Stomach (tissue), 9 donors: Measurements from ENCODE around the gene PNPLA5. TPM values are rescaled to one million over a fixed set of nuclear protein-coding genes. Genes with fewer than 3 reads are reported as not detected.

ENCODE experiments used
- DNase-seq, 2 donors: peaks; one replicate each; pipeline versions ENCODE4 v3.0.0 to v3.0.0-alpha.2; 2013 to 2019
- H3K27ac ChIP-seq, 5 donors: fragments of 200-600 bp in 4 of 5; sonication (generic) in 4 of 5; one replicate each; pipeline ENCODE4 v1.5.1; 2013 to 2019; ENCODE audit warnings: mild to moderate bottlenecking in 1 of 5, moderate library complexity in 1 of 5
- H3K27me3 ChIP-seq, 3 donors: fragments of 200-600 bp; sonication (generic); one replicate each; pipeline ENCODE4 v1.5.1; 2017 to 2019; ENCODE audit warnings: mixed run types in 1 of 3
- H3K36me3 ChIP-seq, 4 donors: fragments of 200-600 bp; sonication (generic); 1 replicate in 3 of 4; 2 replicates in 1 of 4; pipeline ENCODE4 v1.5.1; 2016 to 2019
- H3K4me1 ChIP-seq, 4 donors: fragments of 200-600 bp; sonication (generic); one replicate each; pipeline ENCODE4 v1.5.1; 2016 to 2019
- H3K4me3 ChIP-seq, 4 donors: fragments of 200-600 bp; sonication (generic) in 3 of 4; one replicate each; pipeline ENCODE4 v1.5.1; 2016 to 2019; ENCODE audit warnings: mild to moderate bottlenecking in 1 of 4
- H3K9me3 ChIP-seq, 4 donors: fragments of 200-600 bp; sonication (generic); one replicate each; pipeline ENCODE4 v1.5.1; 2016 to 2019
- EP300 ChIP-seq: sonication (generic); formaldehyde crosslinking; IDR thresholded peaks from one replicate; pipeline ENCODE4 v1.6.1; 2017; ENCODE audit warnings: antibody characterized with exemption
- POLR2A ChIP-seq, 4 donors: fragments of 450-650 bp; IDR thresholded peaks; one replicate each; pipeline ENCODE4 v1.6.1; 2016; ENCODE audit warnings: antibody characterized with exemption in 4 of 4, control low read depth in 2 of 4, mild to moderate bottlenecking in 1 of 4, moderate library complexity in 1 of 4
- POLR2AphosphoS5 ChIP-seq, 3 donors: sonication (generic); formaldehyde crosslinking; IDR thresholded peaks; one replicate each; pipeline ENCODE4 v1.6.1; 2016; ENCODE audit warnings: antibody characterized with exemption in 3 of 3
- WGBS, 5 donors: extraction: QIAGEN DNeasy Blood & Tissue Kit in 3 of 5; methylation state at CpG; one replicate each; pipeline versions ENCODE4 v1.1.5 to v1.1.7; 2013 to 2018; 5-methylcytosine and 5-hydroxymethylcytosine counted together
- intact Hi-C: fragments of 100-400 bp; cut with DNase I; formaldehyde crosslinking; loops from one replicate; pipeline ENCODE4 v1.15.1; 2023; ENCODE audit warnings: low total_unique reads
- polyA plus RNA-seq, 3 donors: library from polyadenylated mRNA; stranded (reverse); fragments of 200-250 nt; gene quantifications; one replicate each; pipeline ENCODE4 v1.2.3, GENCODE V29; 2013
- total RNA-seq, 5 donors: library from RNA; depleted of rRNA; stranded (reverse); fragments of >200 nt; gene quantifications; one replicate each; pipeline versions ENCODE4 v1.1.0 to v1.2.3, GENCODE V29; 2014 to 2016
- TF ChIP-seq, protein P1 (sequence below), 7 experiments: fragments of 450-650 bp in 4 of 7; fragments of 200-600 bp in 3 of 7; sonication (generic) in 3 of 7; IDR thresholded peaks; one replicate each; pipeline ENCODE4 v1.5.1; 2016 to 2019; ENCODE audit warnings: antibody characterized with exemption in 7 of 7, control low read depth in 2 of 7, mild to moderate bottlenecking in 1 of 7
- donor health status: healthy with polysubstance abuse.
- donor health status: Bipolar disorder and iron deficiency.
- donor health status: healthy.

The PNPLA5 gene
- total and polyA plus RNA-seq, 8 donors: not detected

DNA sequence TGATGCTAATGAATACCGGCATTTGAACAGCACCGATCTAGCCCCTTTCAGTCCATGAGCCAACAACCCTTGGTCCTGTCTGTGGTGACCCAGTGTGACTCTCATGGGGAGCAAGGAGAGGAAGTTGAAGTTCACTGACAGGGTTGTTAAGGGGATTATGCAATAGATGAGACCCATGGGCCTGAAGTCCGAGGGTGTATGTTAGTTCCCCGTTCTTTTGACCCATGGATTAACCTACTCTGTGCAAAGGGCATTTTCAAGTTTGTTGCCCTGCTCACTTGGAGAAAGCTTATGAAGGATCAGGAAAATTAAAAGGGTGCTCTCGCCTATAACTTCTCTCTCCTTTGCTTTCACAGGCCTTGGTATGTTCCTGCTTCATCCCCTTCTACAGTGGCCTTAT, 36.7 kb upstream of the PNPLA5 start:
- intact Hi-C loops: no loop called here
- DNase-seq: no peak
- H3K36me3 ChIP-seq: no peaks in the 10 kb centered on the region
- H3K4me3 ChIP-seq: no peak overlapping the region
- H3K4me1 ChIP-seq: peaks cover 8 to 25% (median 12%) of the 10 kb centered on the region in 4 donors
- H3K9me3 ChIP-seq: no peaks in the 10 kb centered on the region
- TF ChIP-seq, protein P1, sequence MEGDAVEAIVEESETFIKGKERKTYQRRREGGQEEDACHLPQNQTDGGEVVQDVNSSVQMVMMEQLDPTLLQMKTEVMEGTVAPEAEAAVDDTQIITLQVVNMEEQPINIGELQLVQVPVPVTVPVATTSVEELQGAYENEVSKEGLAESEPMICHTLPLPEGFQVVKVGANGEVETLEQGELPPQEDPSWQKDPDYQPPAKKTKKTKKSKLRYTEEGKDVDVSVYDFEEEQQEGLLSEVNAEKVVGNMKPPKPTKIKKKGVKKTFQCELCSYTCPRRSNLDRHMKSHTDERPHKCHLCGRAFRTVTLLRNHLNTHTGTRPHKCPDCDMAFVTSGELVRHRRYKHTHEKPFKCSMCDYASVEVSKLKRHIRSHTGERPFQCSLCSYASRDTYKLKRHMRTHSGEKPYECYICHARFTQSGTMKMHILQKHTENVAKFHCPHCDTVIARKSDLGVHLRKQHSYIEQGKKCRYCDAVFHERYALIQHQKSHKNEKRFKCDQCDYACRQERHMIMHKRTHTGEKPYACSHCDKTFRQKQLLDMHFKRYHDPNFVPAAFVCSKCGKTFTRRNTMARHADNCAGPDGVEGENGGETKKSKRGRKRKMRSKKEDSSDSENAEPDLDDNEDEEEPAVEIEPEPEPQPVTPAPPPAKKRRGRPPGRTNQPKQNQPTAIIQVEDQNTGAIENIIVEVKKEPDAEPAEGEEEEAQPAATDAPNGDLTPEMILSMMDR (IDR thresholded peaks at IDR 0.05): no peak
- TF ChIP-seq POLR2A (IDR thresholded peaks at IDR 0.05) (no peak), EP300 (no peak)
- H3K27ac ChIP-seq: no peak overlapping the region
- peaks cover 0 to 29% (median 15%) of the 10 kb centered on the region in 3 donors for H3K27me3 ChIP-seq
- WGBS, 5 donors: 72 to 90% (median 77%) methylated on average over 5 of the region's 5 CpGs

GRCh38 chr22:43926349-43926710, 34.5 kb upstream of the PNPLA5 start:
- Histone ChIP-seq H3K36me3 (no peaks in the 10 kb centered on the region), H3K4me3 (no peak overlapping the region), H3K4me1 (peaks cover 8 to 31% (median 19%) of the 10 kb centered on the region in 4 donors), H3K27ac (no peak overlapping the region), H3K9me3 (no peaks in the 10 kb centered on the region), H3K27me3 (peaks cover 0 to 48% (median 15%) of the 10 kb centered on the region in 3 donors)
- TF ChIP-seq POLR2A (IDR thresholded peaks at IDR 0.05) (no peak), POLR2AphosphoS5 (IDR thresholded peaks at IDR 0.05) (no peak), EP300 (no peak)
- TF ChIP-seq, protein P1 (IDR thresholded peaks at IDR 0.05): no peak
- 73 to 89% (median 86%) methylated on average over 1 of the region's 1 CpG for WGBS, 5 donors
- intact Hi-C loops: no loop called here
- DNase-seq: no peak

DNA sequence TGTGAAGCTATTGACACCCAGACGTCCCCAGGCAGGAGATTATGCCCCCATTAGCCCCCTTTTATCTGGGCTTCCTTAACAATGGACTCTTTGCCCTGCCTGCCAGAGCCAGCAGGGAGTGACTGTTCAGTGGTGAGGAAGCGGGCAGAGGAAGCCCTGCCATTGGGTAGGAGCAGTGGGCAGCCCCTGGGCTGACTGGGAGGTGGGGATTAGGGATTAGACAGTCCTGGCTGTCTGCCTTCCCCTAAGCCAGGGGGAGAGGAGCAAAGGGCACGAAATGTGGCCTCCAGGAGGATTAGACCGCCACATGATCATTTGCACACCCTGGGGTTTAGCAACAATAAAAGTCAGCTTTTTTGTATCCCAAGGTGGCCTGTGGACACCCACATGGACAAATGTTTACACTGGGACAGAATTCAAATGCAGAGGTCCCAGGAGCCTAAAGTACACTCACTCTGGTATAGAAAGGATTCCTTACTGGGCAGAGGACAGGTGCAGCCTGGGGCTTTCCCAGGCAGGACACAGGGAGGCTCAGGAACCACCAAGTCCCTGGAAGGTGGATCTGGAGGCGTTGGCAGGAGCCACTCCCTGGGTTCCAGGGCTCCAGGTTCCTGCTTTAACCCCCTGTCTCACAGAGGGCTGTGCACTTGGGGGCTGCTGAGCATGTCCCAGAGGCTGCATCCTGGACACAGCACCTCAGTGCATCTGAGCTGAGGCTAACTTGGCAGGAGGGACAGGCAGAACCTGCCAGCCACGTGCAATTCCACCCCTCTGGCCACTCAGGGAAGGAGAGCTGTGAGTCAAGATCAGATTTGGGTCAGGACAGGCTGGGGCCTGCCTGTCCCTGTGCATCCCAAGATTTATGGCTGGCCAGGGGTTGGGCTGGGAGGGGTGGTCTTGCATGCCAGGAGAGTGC, 33.9 kb upstream of the PNPLA5 start:
- Histone ChIP-seq H3K9me3 (no peaks in the 10 kb centered on the region), H3K27me3 (peaks cover 0 to 54% (median 15%) of the 10 kb centered on the region in 3 donors), H3K4me1 (peaks cover 8 to 31% (median 19%) of the 10 kb centered on the region in 4 donors), H3K36me3 (no peaks in the 10 kb centered on the region), H3K4me3 (no peak overlapping the region), H3K27ac (peak overlapping the region in 2 of 5 donors; percentile 9)
- peak in 1 of 2 donors; percentile 46 for DNase-seq
- TF ChIP-seq, protein P1 (IDR thresholded peaks at IDR 0.05): no peak
- TF ChIP-seq EP300 (no peak), POLR2A (IDR thresholded peaks at IDR 0.05) (no peak), POLR2AphosphoS5 (IDR thresholded peaks at IDR 0.05) (no peak)
- intact Hi-C loops: no loop called here
- WGBS, 5 donors: 24 to 49% (median 40%) methylated on average over 6 of the region's 6 CpGs

GRCh38 chr22:43924877-43925276, 33.1 kb upstream of the PNPLA5 start:
- DNase-seq: no peak
- H3K27me3 ChIP-seq: peaks cover 0 to 62% (median 15%) of the 10 kb centered on the region in 3 donors
- TF ChIP-seq POLR2A (IDR thresholded peaks at IDR 0.05) (no peak), POLR2AphosphoS5 (IDR thresholded peaks at IDR 0.05) (no peak)
- TF ChIP-seq, protein P1 (IDR thresholded peaks at IDR 0.05): no peak
- no peaks in the 10 kb centered on the region for H3K9me3 ChIP-seq
- H3K4me1 ChIP-seq: peaks cover 8 to 31% (median 19%) of the 10 kb centered on the region in 4 donors
- H3K36me3 ChIP-seq: no peaks in the 10 kb centered on the region
- WGBS, 5 donors: 42 to 49% (median 46%) methylated on average over 7 of the region's 7 CpGs
- no peak overlapping the region for H3K4me3 ChIP-seq
- H3K27ac ChIP-seq: no peak overlapping the region
- intact Hi-C loops: no loop called here
